ENCODE data around the gene SERF1B. TPM values are rescaled to one million over a fixed set of nuclear protein-coding genes. Genes with fewer than 3 reads are reported as not detected.
"Not testable (repeated sequence)": the region's sequence is repeated elsewhere in the genome, so short reads cannot be mapped to it uniquely, and the experiment has no call there.

The SERF1B gene
- total RNA-seq (45.8 TPM), polyA plus RNA-seq (60.9 TPM)
- long read RNA-seq, donor 1, partial matches to known transcripts, result 0 of 3 reads
- long read RNA-seq, donor 1, other reads (novel, unspliced or antisense), result 0 of 3 reads
- long read RNA-seq, donor 2, result 0 reads
- long read RNA-seq, donor 3, transcript SERF1B-202 (3 exons, 703 nt), result major isoform, 18 of 29 reads
- long read RNA-seq, donor 3, partial matches to known transcripts, result 0 of 29 reads
- long read RNA-seq, donor 3, other reads (novel, unspliced or antisense), result 0 of 29 reads
- long read RNA-seq, donor 4, partial matches to known transcripts, result 0 of 8 reads
- long read RNA-seq, donor 4, other reads (novel, unspliced or antisense), result 0 of 8 reads
- long read RNA-seq, donor 5, transcript SERF1B-202 (3 exons, 703 nt), result major isoform, 12 of 17 reads
- long read RNA-seq, donor 5, partial matches to known transcripts, result 0 of 17 reads
- long read RNA-seq, donor 5, other reads (novel, unspliced or antisense), result 0 of 17 reads
- long read RNA-seq, donor 6, transcript SERF1B-202 (3 exons, 703 nt), result major isoform, 7 of 13 reads
- long read RNA-seq, donor 6, partial matches to known transcripts, result 0 of 13 reads
- long read RNA-seq, donor 6, other reads (novel, unspliced or antisense), result 0 of 13 reads
- long read RNA-seq, donor 7, transcript SERF1B-202 (3 exons, 703 nt), result major isoform, 9 of 14 reads
- long read RNA-seq, donor 7, partial matches to known transcripts, result 0 of 14 reads
- long read RNA-seq, donor 7, other reads (novel, unspliced or antisense), result 0 of 14 reads
- long read RNA-seq, donor 8, transcript SERF1B-202 (3 exons, 703 nt), result major isoform, 6 of 8 reads
- long read RNA-seq, donor 8, partial matches to known transcripts, result 0 of 8 reads
- long read RNA-seq, donor 8, other reads (novel, unspliced or antisense), result 0 of 8 reads
- long read RNA-seq, donor 9, transcript SERF1B-202 (3 exons, 703 nt), result major isoform, 5 of 7 reads
- long read RNA-seq, donor 9, partial matches to known transcripts, result 0 of 7 reads
- long read RNA-seq, donor 9, other reads (novel, unspliced or antisense), result 0 of 7 reads
- long read RNA-seq, donor 10, transcript SERF1B-202 (3 exons, 703 nt), result major isoform, 6 of 7 reads
- long read RNA-seq, donor 10, partial matches to known transcripts, result 0 of 7 reads
- long read RNA-seq, donor 10, other reads (novel, unspliced or antisense), result 0 of 7 reads

DNA sequence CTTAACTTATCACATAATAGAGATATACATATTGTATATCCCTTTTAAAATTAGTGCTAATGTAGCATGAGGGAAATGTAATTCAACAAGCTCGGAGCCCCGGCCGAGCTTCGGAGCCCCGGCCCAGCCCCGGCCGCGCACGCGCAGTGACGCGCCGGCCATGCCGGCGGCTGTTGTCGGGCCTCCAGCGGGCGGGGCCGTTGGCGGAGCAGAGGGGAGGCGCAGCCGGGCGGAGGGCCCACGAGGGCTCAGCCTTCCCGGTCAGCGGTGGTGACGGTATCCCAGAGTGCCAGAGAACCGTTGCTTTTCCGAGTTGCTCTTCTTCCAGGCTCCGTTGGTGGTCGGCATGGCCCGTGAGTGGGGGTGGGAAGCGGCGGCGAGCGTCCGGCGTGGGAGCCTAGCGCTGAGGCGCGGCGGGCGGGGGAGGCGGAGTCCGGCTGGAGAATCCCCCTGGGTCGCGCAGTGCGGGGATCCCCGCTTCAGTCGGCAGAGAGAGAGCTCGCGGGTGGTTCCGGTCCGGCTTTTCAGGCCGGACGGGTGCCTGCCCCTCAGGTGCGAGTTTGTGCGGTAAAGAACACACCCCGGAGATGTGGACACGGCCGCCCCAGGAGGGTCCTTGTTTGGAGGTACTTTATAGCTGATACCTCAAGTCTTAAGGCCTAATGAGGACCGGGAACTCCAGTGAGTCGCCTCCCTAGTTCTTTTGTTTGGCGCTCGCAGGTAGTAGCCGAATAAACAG, at the start of gene SERF1B:
TSS of gene SERF1B (plus strand) at position 146 of the 739 bp plus-strand sequence. CDS start at position 347, 201 bp downstream.
- H3K27ac ChIP-seq (ENCODE audit: low read depth in 1 of 2, low read length in 1 of 2); H3K4me1 ChIP-seq (ENCODE audit: control insufficient read depth in 2 of 2, insufficient read depth in 2 of 2, low read length in 2 of 2); H3K4me3 ChIP-seq (ENCODE audit: low read length in 2 of 2); H3K9me3 ChIP-seq (ENCODE audit: control insufficient read depth in 2 of 2, insufficient read depth in 1 of 2, low read length in 1 of 2); DNase-seq (ENCODE audit: low read depth in 6 of 9, low spot score in 9 of 9); H3K36me3 ChIP-seq (ENCODE audit: control insufficient read depth in 2 of 2, insufficient read depth in 2 of 2, low read length in 1 of 2); H3K27me3 ChIP-seq (ENCODE audit: control insufficient read depth in 2 of 2, insufficient read depth in 1 of 2, low read length in 1 of 2): not testable (repeated sequence)
- WGBS, result no CpG with 5 or more reads among the region's 66 CpGs

DNA sequence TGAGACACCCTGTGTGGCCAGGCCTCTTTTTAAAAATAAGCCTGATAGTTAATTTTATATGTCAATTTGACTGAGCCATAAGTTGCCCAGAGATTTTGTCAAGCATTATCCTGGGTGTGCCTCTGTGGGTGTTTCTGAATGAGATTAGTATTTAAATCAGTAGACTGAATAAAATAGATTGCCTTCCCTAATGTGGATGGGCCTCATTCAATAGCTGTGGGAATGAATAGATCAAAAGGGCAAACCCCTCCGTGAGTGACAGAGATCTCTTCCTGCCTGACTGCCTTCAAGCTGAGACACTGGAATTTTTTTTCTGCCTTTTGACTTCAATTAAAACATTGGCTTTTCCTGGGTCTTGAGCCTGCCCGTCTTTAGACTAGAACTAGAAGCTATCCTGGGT, 33.3 kb upstream of the SERF1B start:
- H3K4me3 ChIP-seq (ENCODE audit: low read length in 2 of 2); H3K27ac ChIP-seq (ENCODE audit: low read depth in 1 of 2, low read length in 1 of 2); DNase-seq (ENCODE audit: low read depth in 6 of 9, low spot score in 9 of 9); H3K9me3 ChIP-seq (ENCODE audit: control insufficient read depth in 2 of 2, insufficient read depth in 1 of 2, low read length in 1 of 2); H3K27me3 ChIP-seq (ENCODE audit: control insufficient read depth in 2 of 2, insufficient read depth in 1 of 2, low read length in 1 of 2); H3K36me3 ChIP-seq (ENCODE audit: control insufficient read depth in 2 of 2, insufficient read depth in 2 of 2, low read length in 1 of 2); H3K4me1 ChIP-seq (ENCODE audit: control insufficient read depth in 2 of 2, insufficient read depth in 2 of 2, low read length in 2 of 2): not testable (repeated sequence)
- WGBS, result no CpG with 5 or more reads among the region's 2 CpGs

DNA sequence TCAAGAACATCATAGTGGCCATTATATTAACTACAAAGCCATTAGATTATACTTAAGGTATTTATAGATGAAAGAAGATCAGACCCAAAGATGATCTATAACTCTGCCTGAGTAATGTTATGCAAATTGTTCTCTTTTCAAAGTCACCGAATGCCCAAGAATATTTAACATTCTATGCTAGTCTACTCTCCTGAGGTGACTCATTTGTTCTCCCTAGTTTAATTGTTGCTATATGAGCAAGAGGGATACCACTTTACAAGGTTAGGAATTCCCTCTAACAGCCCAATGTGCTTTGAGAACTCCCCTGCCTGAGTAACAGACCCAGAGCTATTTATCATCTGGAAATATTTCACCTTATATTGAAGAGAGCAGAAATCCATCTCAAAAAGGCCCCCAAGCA, 29.5 kb upstream of the SERF1B start:
- no CpG with 5 or more reads among the region's 1 CpG for WGBS
- not testable (repeated sequence) for H3K27ac ChIP-seq (ENCODE audit: low read depth in 1 of 2, low read length in 1 of 2); DNase-seq (ENCODE audit: low read depth in 6 of 9, low spot score in 9 of 9); H3K36me3 ChIP-seq (ENCODE audit: control insufficient read depth in 2 of 2, insufficient read depth in 2 of 2, low read length in 1 of 2); H3K4me1 ChIP-seq (ENCODE audit: control insufficient read depth in 2 of 2, insufficient read depth in 2 of 2, low read length in 2 of 2); H3K9me3 ChIP-seq (ENCODE audit: control insufficient read depth in 2 of 2, insufficient read depth in 1 of 2, low read length in 1 of 2); H3K4me3 ChIP-seq (ENCODE audit: low read length in 2 of 2); H3K27me3 ChIP-seq (ENCODE audit: control insufficient read depth in 2 of 2, insufficient read depth in 1 of 2, low read length in 1 of 2)

DNA sequence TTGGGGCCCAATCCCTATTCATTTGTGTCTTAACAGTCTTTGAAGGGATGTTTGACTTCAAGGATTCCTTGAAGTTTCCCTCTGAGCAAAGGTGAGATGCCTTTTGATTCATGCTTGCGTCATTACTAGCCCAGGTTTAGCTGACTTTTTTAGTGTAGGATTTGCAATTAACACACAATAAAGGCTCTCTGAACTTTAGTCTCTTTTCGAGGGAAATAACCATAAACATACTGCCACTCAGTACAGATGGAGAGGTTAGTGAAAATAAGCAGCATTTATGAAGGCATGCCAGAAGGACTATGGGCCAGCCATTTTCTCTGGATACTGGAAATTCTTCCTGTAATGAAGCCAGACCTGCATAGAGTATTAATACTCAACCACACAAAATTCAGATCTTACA, 4.4 kb upstream of the SERF1B start:
- H3K27ac ChIP-seq (ENCODE audit: low read depth in 1 of 2, low read length in 1 of 2); H3K4me1 ChIP-seq (ENCODE audit: control insufficient read depth in 2 of 2, insufficient read depth in 2 of 2, low read length in 2 of 2); H3K27me3 ChIP-seq (ENCODE audit: control insufficient read depth in 2 of 2, insufficient read depth in 1 of 2, low read length in 1 of 2); H3K9me3 ChIP-seq (ENCODE audit: control insufficient read depth in 2 of 2, insufficient read depth in 1 of 2, low read length in 1 of 2); H3K36me3 ChIP-seq (ENCODE audit: control insufficient read depth in 2 of 2, insufficient read depth in 2 of 2, low read length in 1 of 2); DNase-seq (ENCODE audit: low read depth in 6 of 9, low spot score in 9 of 9); H3K4me3 ChIP-seq (ENCODE audit: low read length in 2 of 2): not testable (repeated sequence)
- WGBS, result no CpG with 5 or more reads among the region's 2 CpGs

DNA sequence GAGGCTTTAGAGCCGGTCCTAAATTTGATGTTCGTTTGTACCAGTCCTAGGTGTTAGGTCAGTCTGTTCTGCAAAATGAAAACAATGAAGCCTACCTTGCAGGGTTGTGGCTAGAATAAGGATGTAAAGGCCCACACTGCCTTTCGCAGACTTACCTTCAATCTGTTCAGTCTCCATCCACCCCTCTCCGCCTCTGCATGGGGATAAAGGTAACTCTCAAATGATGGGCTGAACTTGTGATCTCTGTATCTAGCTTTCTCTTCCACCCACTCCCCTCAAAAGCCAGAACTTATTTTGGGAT, 744 bp downstream of the SERF1B start:
- DNase-seq (ENCODE audit: low read depth in 6 of 9, low spot score in 9 of 9); H3K9me3 ChIP-seq (ENCODE audit: control insufficient read depth in 2 of 2, insufficient read depth in 1 of 2, low read length in 1 of 2); H3K4me3 ChIP-seq (ENCODE audit: low read length in 2 of 2); H3K4me1 ChIP-seq (ENCODE audit: control insufficient read depth in 2 of 2, insufficient read depth in 2 of 2, low read length in 2 of 2); H3K27me3 ChIP-seq (ENCODE audit: control insufficient read depth in 2 of 2, insufficient read depth in 1 of 2, low read length in 1 of 2); H3K36me3 ChIP-seq (ENCODE audit: control insufficient read depth in 2 of 2, insufficient read depth in 2 of 2, low read length in 1 of 2); H3K27ac ChIP-seq (ENCODE audit: low read depth in 1 of 2, low read length in 1 of 2): not testable (repeated sequence)
- WGBS, result no CpG with 5 or more reads among the region's 4 CpGs

DNA sequence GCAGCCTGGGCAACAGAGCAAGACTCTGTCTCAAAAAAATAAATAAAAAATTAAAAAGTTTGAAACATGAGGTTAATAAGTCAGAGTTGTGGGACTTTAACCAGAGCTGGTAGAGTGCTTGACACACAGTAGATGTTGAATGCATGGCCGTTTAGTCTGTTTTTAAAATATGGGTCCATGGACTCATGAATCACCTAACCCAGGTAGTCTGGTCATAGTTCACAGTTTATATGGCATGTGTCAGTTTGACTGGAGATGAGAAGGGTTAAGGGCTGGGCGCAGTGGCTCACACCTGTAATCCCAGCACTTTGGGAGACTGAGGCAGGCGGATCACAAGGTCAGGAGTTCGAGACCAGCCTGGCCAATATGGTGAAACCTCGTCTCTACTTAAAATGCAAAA, 6.2 kb downstream of the SERF1B start:
- H3K4me1 ChIP-seq (ENCODE audit: control insufficient read depth in 2 of 2, insufficient read depth in 2 of 2, low read length in 2 of 2); H3K36me3 ChIP-seq (ENCODE audit: control insufficient read depth in 2 of 2, insufficient read depth in 2 of 2, low read length in 1 of 2); H3K4me3 ChIP-seq (ENCODE audit: low read length in 2 of 2); DNase-seq (ENCODE audit: low read depth in 6 of 9, low spot score in 9 of 9); H3K27ac ChIP-seq (ENCODE audit: low read depth in 1 of 2, low read length in 1 of 2); H3K27me3 ChIP-seq (ENCODE audit: control insufficient read depth in 2 of 2, insufficient read depth in 1 of 2, low read length in 1 of 2); H3K9me3 ChIP-seq (ENCODE audit: control insufficient read depth in 2 of 2, insufficient read depth in 1 of 2, low read length in 1 of 2): not testable (repeated sequence)
- WGBS, result no CpG with 5 or more reads among the region's 5 CpGs

DNA sequence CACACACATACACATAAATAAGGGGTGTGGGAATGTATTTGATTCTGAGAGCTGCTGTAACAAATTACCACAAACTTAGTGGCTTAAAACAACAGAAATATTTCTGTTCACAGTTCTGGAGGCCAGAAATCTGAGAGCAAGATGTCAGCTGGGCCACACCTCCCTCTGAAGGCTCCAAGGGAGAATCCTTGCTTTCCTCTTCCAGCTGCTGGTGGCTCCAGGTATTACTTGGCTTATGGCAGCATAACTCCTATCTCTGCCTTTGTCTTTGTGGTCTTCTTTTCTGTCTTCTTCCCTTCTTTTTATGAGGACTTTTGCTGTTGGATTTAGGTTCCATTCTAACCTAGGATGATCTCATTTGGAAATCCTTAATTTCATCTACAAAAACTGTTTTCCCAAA, 16.4 kb downstream of the SERF1B start:
- not testable (repeated sequence) for H3K4me3 ChIP-seq (ENCODE audit: low read length in 2 of 2); H3K27ac ChIP-seq (ENCODE audit: low read depth in 1 of 2, low read length in 1 of 2); H3K4me1 ChIP-seq (ENCODE audit: control insufficient read depth in 2 of 2, insufficient read depth in 2 of 2, low read length in 2 of 2); H3K9me3 ChIP-seq (ENCODE audit: control insufficient read depth in 2 of 2, insufficient read depth in 1 of 2, low read length in 1 of 2); DNase-seq (ENCODE audit: low read depth in 6 of 9, low spot score in 9 of 9); H3K36me3 ChIP-seq (ENCODE audit: control insufficient read depth in 2 of 2, insufficient read depth in 2 of 2, low read length in 1 of 2); H3K27me3 ChIP-seq (ENCODE audit: control insufficient read depth in 2 of 2, insufficient read depth in 1 of 2, low read length in 1 of 2)

DNA sequence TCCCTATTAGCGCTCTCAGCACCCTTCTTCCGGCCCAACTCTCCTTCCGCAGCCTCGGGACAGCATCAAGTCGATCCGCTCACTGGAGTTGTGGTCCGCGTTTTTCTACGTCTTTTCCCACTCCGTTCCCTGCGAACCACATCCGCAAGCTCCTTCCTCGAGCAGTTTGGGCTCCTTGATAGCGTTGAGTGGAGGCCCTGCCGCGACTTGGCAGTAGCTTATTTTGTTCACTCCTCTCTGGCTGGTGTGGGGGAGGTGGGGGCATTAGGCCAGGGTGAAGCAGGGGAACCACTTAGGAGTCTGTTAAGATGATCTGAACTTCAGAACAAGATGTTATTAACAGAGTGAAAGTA, 24.7 kb downstream of the SERF1B start:
- not testable (repeated sequence) for DNase-seq (ENCODE audit: low read depth in 6 of 9, low spot score in 9 of 9); H3K36me3 ChIP-seq (ENCODE audit: control insufficient read depth in 2 of 2, insufficient read depth in 2 of 2, low read length in 1 of 2); H3K9me3 ChIP-seq (ENCODE audit: control insufficient read depth in 2 of 2, insufficient read depth in 1 of 2, low read length in 1 of 2); H3K4me1 ChIP-seq (ENCODE audit: control insufficient read depth in 2 of 2, insufficient read depth in 2 of 2, low read length in 2 of 2); H3K4me3 ChIP-seq (ENCODE audit: low read length in 2 of 2); H3K27ac ChIP-seq (ENCODE audit: low read depth in 1 of 2, low read length in 1 of 2); H3K27me3 ChIP-seq (ENCODE audit: control insufficient read depth in 2 of 2, insufficient read depth in 1 of 2, low read length in 1 of 2)
- WGBS, result no CpG with 5 or more reads among the region's 16 CpGs

All from thymus (tissue), 14 donors.